Omental fat pad (tissue), 4 donors: ENCODE results near the gene ADCK2. TPM values are rescaled to one million over a fixed set of nuclear protein-coding genes. Genes with fewer than 3 reads are reported as not detected.

Experiments
- ATAC-seq: fragments of 150-250 bp; one replicate; pipeline ENCODE4 v1.9.1; 2016; ENCODE audit warnings: mild to moderate bottlenecking, moderate library complexity; ENCODE audit not compliant: low FRiP score
- DNase-seq: peaks from one replicate; pipeline ENCODE4 v3.0.0-alpha.2; 2019; ENCODE audit warnings: low spot score
- CTCF ChIP-seq, 3 donors: fragments of 450-650 bp; IDR thresholded peaks; one replicate each; pipeline ENCODE4 v1.5.1; 2016 to 2017; ENCODE audit warnings: antibody characterized with exemption in 3 of 3, mild to moderate bottlenecking in 3 of 3, moderate library complexity in 2 of 3
- total RNA-seq, 4 donors: library from RNA; depleted of rRNA; stranded (reverse); fragments of >200 nt; gene quantifications; one replicate each; pipeline ENCODE4 v1.1.0, GENCODE V29; 2016

The ADCK2 gene
- total RNA-seq, 4 donors from 2014 or later, result 15.9 to 25.1 (median 20.1) TPM

GRCh38 chr7:140631602-140632001, 41.1 kb upstream of the ADCK2 start:
- DNase-seq (no peak), ATAC-seq (no peak)
- TF ChIP-seq CTCF (IDR thresholded peaks at IDR 0.05), result no peak

GRCh38 chr7:140635345-140635744, 37.4 kb upstream of the ADCK2 start:
- no peak for DNase-seq
- TF ChIP-seq CTCF (IDR thresholded peaks at IDR 0.05), result no peak
- no peak for ATAC-seq

- DNase-seq (no peak), ATAC-seq (no peak)
- TF ChIP-seq CTCF (IDR thresholded peaks at IDR 0.05), result no peak
These were observed 36.9 kb upstream of the ADCK2 start for GRCh38 chr7:140635816-140636215.

- DNase-seq (no peak), ATAC-seq (no peak)
- no peak for TF ChIP-seq CTCF (IDR thresholded peaks at IDR 0.05)
These were observed 35.3 kb upstream of the ADCK2 start for GRCh38 chr7:140637400-140637799.

- DNase-seq (no peak), ATAC-seq (peak; percentile 20)
- no peak for TF ChIP-seq CTCF (IDR thresholded peaks at IDR 0.05)
These were observed 34.5 kb upstream of the ADCK2 start for GRCh38 chr7:140638173-140638791.

- ATAC-seq (no peak), DNase-seq (no peak)
- TF ChIP-seq CTCF (IDR thresholded peaks at IDR 0.05), result no peak
These were observed 33.2 kb upstream of the ADCK2 start for GRCh38 chr7:140639366-140640053.
